ENCODE measurements around the gene TAAR2. TPM values are rescaled to one million over a fixed set of nuclear protein-coding genes. Genes with fewer than 3 reads are reported as not detected.
"Not testable (repeated sequence)": the region's sequence is repeated elsewhere in the genome, so short reads cannot be mapped to it uniquely, and the experiment has no call there.

TAAR2 gene
- total RNA-seq, 1 donor from 2014 or later, result not detected

- no peak overlapping the region for H3K4me3 ChIP-seq (ENCODE audit: low read depth, low read length)
- H3K36me3 ChIP-seq (ENCODE audit: control insufficient read depth, insufficient read depth, low read length), result no peaks in the 10 kb centered on the region
- no peak for TF ChIP-seq CTCF (IDR thresholded peaks at IDR 0.05; ENCODE audit: insufficient read depth, low read length, severe bottlenecking)
- FAIRE-seq (no peak), DNase-seq (ENCODE audit: low read depth) (peak; percentile 41)
- no peaks in the 10 kb centered on the region for H3K27me3 ChIP-seq (ENCODE audit: control insufficient read depth, insufficient read depth, low read length)
Measured at GRCh38 chr6:132648828-132649227, 24.8 kb upstream of the TAAR2 start.

GRCh38 chr6:132648356-132648755, 24.3 kb upstream of the TAAR2 start:
- peak; percentile 87 for DNase-seq (ENCODE audit: low read depth)
- Histone ChIP-seq H3K36me3 (ENCODE audit: control insufficient read depth, insufficient read depth, low read length) (no peaks in the 10 kb centered on the region), H3K4me3 (ENCODE audit: low read depth, low read length) (no peak overlapping the region), H3K27me3 (ENCODE audit: control insufficient read depth, insufficient read depth, low read length) (no peaks in the 10 kb centered on the region)
- no peak for TF ChIP-seq CTCF (IDR thresholded peaks at IDR 0.05; ENCODE audit: insufficient read depth, low read length, severe bottlenecking)
- FAIRE-seq, result no peak

GRCh38 chr6:132643547-132643946, 19.5 kb upstream of the TAAR2 start:
- FAIRE-seq, result no peak
- no peaks in the 10 kb centered on the region for H3K27me3 ChIP-seq (ENCODE audit: control insufficient read depth, insufficient read depth, low read length)
- no peak overlapping the region for H3K4me3 ChIP-seq (ENCODE audit: low read depth, low read length)
- no peaks in the 10 kb centered on the region for H3K36me3 ChIP-seq (ENCODE audit: control insufficient read depth, insufficient read depth, low read length)
- DNase-seq (ENCODE audit: low read depth), result no peak
- TF ChIP-seq CTCF (IDR thresholded peaks at IDR 0.05; ENCODE audit: insufficient read depth, low read length, severe bottlenecking), result no peak

GRCh38 chr6:132637135-132637534, 13.1 kb upstream of the TAAR2 start:
- H3K4me3 ChIP-seq (ENCODE audit: low read depth, low read length); H3K27me3 ChIP-seq (ENCODE audit: control insufficient read depth, insufficient read depth, low read length); DNase-seq (ENCODE audit: low read depth); FAIRE-seq; H3K36me3 ChIP-seq (ENCODE audit: control insufficient read depth, insufficient read depth, low read length): not testable (repeated sequence)

GRCh38 chr6:132635906-132636305, 11.8 kb upstream of the TAAR2 start:
- not testable (repeated sequence) for DNase-seq (ENCODE audit: low read depth); H3K36me3 ChIP-seq (ENCODE audit: control insufficient read depth, insufficient read depth, low read length); H3K4me3 ChIP-seq (ENCODE audit: low read depth, low read length); H3K27me3 ChIP-seq (ENCODE audit: control insufficient read depth, insufficient read depth, low read length); FAIRE-seq

GRCh38 chr6:132635288-132635687, 11.2 kb upstream of the TAAR2 start:
- not testable (repeated sequence) for FAIRE-seq; DNase-seq (ENCODE audit: low read depth); H3K27me3 ChIP-seq (ENCODE audit: control insufficient read depth, insufficient read depth, low read length); H3K4me3 ChIP-seq (ENCODE audit: low read depth, low read length); H3K36me3 ChIP-seq (ENCODE audit: control insufficient read depth, insufficient read depth, low read length)

GRCh38 chr6:132634796-132635195, 10.7 kb upstream of the TAAR2 start:
- no peak for DNase-seq (ENCODE audit: low read depth)
- no peak overlapping the region for H3K4me3 ChIP-seq (ENCODE audit: low read depth, low read length)
- no peak for TF ChIP-seq CTCF (IDR thresholded peaks at IDR 0.05; ENCODE audit: insufficient read depth, low read length, severe bottlenecking)
- FAIRE-seq, result peak; percentile 88
- no peaks in the 10 kb centered on the region for H3K36me3 ChIP-seq (ENCODE audit: control insufficient read depth, insufficient read depth, low read length)
- H3K27me3 ChIP-seq (ENCODE audit: control insufficient read depth, insufficient read depth, low read length), result peaks cover 4% of the 10 kb centered on the region
